Effector memory CD4-positive, alpha-beta T cell (primary cell): ENCODE results near the gene DSG2.

Experiments
- DNase-seq, 3 donors: peaks; one replicate each; pipeline ENCODE4 v3.0.0-alpha.2; 2020
- H3K27ac ChIP-seq: 2 replicates; pipeline ENCODE4 v1.7.0; 2013; ENCODE audit warnings: mild to moderate bottlenecking, low read length, moderate library complexity; ENCODE audit not compliant: insufficient read depth, poor library complexity, severe bottlenecking
- H3K27me3 ChIP-seq: replicated peaks from 2 replicates; pipeline ENCODE4 v1.7.0; 2013; ENCODE audit warnings: mild to moderate bottlenecking, low read length; ENCODE audit not compliant: insufficient read depth, control insufficient read depth, poor library complexity, severe bottlenecking
- H3K36me3 ChIP-seq: 2 replicates; pipeline ENCODE4 v1.7.0; 2013; ENCODE audit warnings: mild to moderate bottlenecking, low read length, moderate library complexity; ENCODE audit not compliant: control insufficient read depth, insufficient read depth
- H3K4me1 ChIP-seq: 2 replicates; pipeline ENCODE4 v1.7.0; 2013; ENCODE audit warnings: low read length, mild to moderate bottlenecking; ENCODE audit not compliant: control insufficient read depth, insufficient read depth, poor library complexity, severe bottlenecking
- H3K4me3 ChIP-seq: 2 replicates; pipeline ENCODE4 v1.7.0; 2013; ENCODE audit warnings: low read length, low read depth, mild to moderate bottlenecking; ENCODE audit not compliant: insufficient read depth, poor library complexity, severe bottlenecking
- H3K9me3 ChIP-seq: 2 replicates; pipeline ENCODE4 v1.7.0; 2013; ENCODE audit warnings: mild to moderate bottlenecking, low read length, moderate library complexity; ENCODE audit not compliant: control insufficient read depth
- total RNA-seq, 3 donors: gene quantifications; one replicate each; lab custom pipeline; 2026; lab: John Stamatoyannopoulos, UW

The DSG2 gene
- total RNA-seq = 0 to 1.2 (median 0) reads per million in 3 donors

DNA sequence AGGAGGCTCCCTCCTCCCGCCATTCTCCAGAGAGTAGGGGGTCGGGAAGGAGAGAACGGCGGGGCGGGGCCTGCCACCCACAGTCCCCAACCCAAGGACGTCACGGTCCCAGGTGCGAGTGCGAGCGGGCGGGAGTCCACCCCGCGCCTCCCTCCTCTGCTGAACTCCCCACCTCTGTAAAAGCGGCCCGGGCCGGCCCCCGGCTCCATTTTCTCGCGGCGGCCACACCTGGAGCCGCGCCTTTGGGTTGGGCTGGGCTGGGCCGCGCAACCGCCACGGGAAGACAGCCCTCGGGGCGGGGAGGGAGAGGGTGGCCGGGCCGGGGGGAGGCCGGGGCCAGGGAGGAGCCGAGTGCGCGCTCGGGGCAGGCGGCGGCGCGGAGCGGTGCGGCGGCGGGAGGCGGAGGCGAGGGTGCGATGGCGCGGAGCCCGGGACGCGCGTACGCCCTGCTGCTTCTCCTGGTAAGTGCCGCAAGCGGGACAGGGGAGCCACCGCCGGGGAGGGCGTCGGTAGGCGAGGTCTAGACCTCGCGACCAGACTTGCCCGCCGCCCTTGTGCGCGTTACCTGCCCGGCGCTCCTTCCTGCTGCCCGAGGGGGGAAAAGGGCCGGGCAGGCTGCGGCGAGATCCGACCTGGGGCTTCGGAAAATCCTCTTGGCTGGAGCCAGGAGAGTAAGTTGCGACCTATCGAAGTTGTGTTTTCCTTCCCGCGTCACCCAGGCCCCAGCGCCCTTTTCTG is at the start of gene DSG2:
TSS of gene DSG2 (plus strand) at position 342 of the 738 bp plus-strand sequence. CDS start at position 417, 75 bp downstream.
- H3K4me3 ChIP-seq = peak within 1 kb of the TSS; percentile 25
- H3K36me3 ChIP-seq = no peaks in the 10 kb centered on the region
- H3K9me3 ChIP-seq = no peaks in the 10 kb centered on the region
- no peaks in the 10 kb centered on the region for H3K4me1 ChIP-seq
- no peak for DNase-seq
- H3K27me3 ChIP-seq = peaks cover 10% of the 10 kb centered on the region
- H3K27ac ChIP-seq = no peak within 1 kb of the TSS

DNA sequence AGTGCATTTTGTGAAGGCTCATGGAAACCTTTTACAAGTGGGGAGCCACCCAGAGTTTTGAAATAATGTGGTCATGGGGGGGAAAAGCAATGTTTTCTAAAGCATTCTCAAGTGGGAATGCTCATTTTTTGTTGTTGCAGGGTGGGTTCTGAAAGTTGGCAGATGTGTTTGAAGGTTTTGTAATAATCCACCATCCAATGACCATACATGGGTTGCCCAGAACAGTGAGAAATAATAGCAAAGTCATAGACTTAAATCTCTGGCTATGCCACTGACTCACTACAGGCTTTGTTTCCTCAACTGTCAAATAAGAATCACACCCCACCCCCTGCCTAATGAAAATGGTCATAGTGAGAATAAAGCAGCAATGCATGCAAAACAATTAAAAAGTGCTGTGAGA is 47.6 kb upstream of the DSG2 start:
- Histone ChIP-seq H3K36me3 (no peaks in the 10 kb centered on the region), H3K27ac (no peak overlapping the region), H3K4me1 (no peaks in the 10 kb centered on the region), H3K4me3 (no peak overlapping the region), H3K9me3 (no peaks in the 10 kb centered on the region), H3K27me3 (no peaks in the 10 kb centered on the region)
- no peak for DNase-seq

DNA sequence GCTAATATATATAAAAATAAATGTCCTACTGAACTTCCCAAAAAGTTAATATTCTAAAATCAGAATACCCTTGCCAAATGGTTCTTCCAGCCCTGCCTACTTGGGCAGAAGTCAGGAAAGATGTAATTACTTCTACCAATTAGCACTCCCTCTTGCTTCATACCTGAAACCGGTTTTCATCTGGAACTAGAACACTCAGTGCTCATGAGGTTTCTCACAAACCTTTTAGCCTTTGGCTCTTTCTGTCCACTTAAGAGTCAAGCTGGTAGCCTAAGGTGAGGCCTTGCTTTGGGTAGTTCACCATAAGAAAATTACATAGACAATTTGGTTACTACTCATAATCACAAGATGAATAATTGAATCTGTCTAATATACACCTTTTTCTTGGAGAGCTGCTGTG is 46.4 kb upstream of the DSG2 start:
- Histone ChIP-seq H3K27me3 (no peaks in the 10 kb centered on the region), H3K36me3 (no peaks in the 10 kb centered on the region), H3K4me1 (no peaks in the 10 kb centered on the region), H3K9me3 (no peaks in the 10 kb centered on the region), H3K27ac (no peak overlapping the region), H3K4me3 (no peak overlapping the region)
- DNase-seq = no peak

DNA sequence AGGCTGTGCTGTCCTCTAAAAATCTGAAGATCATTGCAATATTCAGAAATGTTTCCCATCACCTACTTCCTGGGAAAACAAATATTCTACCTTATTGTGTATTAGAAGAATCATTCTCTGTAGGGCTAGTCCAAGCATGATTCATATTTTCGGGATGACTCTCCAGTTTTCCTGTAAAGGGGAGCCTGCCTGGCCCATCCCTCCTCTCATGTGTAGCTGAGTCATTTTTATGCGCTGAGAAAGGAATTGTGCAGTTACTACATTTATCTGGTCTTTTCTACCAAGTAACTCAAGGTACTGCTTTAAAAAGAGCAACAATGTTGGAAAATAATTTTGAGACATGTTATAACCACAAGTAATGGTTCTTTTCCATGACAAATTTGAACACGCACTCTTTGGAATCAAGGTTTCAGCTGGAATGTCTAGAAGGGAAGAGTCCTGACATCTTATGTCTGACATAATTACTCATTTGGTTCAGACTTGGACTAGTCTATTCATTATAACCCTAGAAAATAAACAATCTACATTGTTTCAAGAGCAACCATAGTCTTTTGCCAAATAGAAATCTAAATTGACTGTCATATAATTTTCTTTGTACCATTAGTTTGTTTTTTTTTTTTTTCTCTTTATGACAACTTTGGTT is 43.8 kb upstream of the DSG2 start:
- H3K27me3 ChIP-seq = no peaks in the 10 kb centered on the region
- H3K4me3 ChIP-seq = no peak overlapping the region
- no peak for DNase-seq
- no peaks in the 10 kb centered on the region for H3K9me3 ChIP-seq
- no peaks in the 10 kb centered on the region for H3K36me3 ChIP-seq
- H3K27ac ChIP-seq = no peak overlapping the region
- no peaks in the 10 kb centered on the region for H3K4me1 ChIP-seq

DNA sequence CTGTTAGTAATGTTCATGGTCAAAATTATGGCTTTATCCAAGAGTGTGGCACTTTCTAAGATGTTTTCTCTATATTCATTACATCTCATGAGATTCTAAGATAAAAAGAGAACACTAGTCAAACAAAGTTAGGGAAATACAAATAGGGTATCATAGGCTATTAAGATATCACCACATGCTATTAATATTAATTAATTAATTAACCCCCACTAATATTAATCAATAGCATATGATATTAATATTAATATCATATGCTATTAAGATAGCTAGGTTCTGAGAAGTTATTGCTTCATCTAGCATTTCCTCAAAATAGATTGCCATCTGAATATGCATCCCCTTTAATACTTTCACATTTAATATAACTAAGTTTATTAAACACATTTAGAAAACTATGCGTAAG is 28.3 kb upstream of the DSG2 start:
- no peaks in the 10 kb centered on the region for H3K9me3 ChIP-seq
- no peak overlapping the region for H3K4me3 ChIP-seq
- no peak for DNase-seq
- no peaks in the 10 kb centered on the region for H3K4me1 ChIP-seq
- no peaks in the 10 kb centered on the region for H3K27me3 ChIP-seq
- H3K27ac ChIP-seq = no peak overlapping the region
- H3K36me3 ChIP-seq = no peaks in the 10 kb centered on the region

DNA sequence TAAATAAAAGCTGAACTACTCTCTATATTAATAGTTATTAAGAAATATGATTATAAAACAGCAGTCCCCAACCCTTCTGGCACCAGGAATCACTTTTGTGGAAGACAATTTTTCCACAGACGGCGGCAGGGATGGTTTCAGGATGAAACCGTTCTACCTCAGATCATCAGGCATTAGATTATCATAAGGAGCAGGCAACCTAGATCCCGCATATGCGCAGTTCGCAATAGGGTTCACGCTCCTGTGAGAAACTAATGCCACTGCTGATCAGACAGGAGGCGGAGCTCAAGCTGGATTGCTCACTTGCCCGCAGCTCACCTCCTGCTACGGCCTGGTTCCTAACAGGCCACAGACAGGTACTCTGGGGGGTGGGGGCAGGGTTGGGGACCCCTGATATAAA is 19.3 kb upstream of the DSG2 start:
- Histone ChIP-seq H3K4me3 (no peak overlapping the region), H3K9me3 (no peaks in the 10 kb centered on the region), H3K27me3 (no peaks in the 10 kb centered on the region), H3K27ac (no peak overlapping the region), H3K4me1 (no peaks in the 10 kb centered on the region), H3K36me3 (no peaks in the 10 kb centered on the region)
- no peak for DNase-seq

DNA sequence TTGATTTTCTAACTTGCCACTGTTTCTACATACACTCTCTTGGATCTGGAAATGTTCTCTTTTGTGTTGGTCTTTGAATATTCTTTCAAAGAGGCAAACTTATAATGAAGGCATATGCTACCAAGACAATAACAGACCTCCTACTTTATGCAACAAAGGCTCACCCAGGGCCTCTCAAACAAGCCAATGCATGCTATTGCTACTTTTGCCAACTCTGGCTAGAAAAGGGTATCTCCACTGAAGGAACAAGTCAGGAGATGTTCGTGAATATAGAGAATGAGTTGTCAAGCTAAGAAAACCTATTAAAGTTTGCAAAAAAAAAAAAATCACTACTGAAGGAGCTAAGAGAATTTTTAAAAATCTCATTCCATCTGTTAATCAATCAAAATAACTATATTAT is 15.9 kb upstream of the DSG2 start:
- Histone ChIP-seq H3K27me3 (no peaks in the 10 kb centered on the region), H3K4me3 (no peak overlapping the region), H3K27ac (no peak overlapping the region), H3K36me3 (no peaks in the 10 kb centered on the region), H3K9me3 (no peaks in the 10 kb centered on the region), H3K4me1 (no peaks in the 10 kb centered on the region)
- no peak for DNase-seq

DNA sequence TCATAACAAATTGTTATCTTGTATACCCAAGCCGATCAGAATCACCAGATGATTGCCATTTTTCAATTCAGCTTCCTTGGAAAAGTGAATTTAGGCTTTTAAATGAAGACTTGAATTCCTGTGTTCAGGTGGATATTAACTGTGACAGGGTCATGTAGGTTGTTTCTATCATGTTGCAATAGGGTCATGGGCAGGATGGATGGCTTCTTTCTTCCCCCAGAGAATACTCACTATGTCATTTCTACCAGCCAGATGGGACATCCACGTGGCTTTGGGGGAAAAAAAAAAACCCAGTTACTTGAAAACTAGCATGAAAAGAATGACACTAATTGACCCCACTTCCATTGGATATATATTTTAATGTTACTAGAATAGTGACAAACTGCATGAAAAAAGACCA is 14.6 kb upstream of the DSG2 start:
- no peaks in the 10 kb centered on the region for H3K4me1 ChIP-seq
- H3K36me3 ChIP-seq = no peaks in the 10 kb centered on the region
- no peak overlapping the region for H3K27ac ChIP-seq
- H3K27me3 ChIP-seq = no peaks in the 10 kb centered on the region
- no peak for DNase-seq
- no peaks in the 10 kb centered on the region for H3K9me3 ChIP-seq
- H3K4me3 ChIP-seq = no peak overlapping the region

DNA sequence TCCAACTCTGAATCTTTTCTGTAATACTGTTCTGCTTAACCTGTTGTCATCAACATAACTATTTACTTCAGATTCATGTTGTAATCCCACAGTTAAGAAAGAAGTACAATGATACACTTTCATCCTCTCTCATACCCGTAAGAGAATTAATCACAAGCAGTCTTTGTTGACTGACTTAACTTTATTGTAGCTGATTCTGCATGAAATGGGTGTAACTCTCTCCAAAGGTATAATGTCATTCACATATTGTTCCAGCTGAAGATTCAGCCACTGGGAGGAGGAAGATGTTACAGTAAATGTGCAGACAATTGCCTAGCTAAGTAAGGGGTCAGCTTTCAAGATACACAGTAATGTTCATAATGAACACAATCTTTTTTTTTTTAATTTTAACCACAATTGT is 13.5 kb upstream of the DSG2 start:
- Histone ChIP-seq H3K4me1 (no peaks in the 10 kb centered on the region), H3K9me3 (no peaks in the 10 kb centered on the region), H3K4me3 (no peak overlapping the region), H3K36me3 (no peaks in the 10 kb centered on the region), H3K27me3 (no peaks in the 10 kb centered on the region), H3K27ac (no peak overlapping the region)
- no peak for DNase-seq

DNA sequence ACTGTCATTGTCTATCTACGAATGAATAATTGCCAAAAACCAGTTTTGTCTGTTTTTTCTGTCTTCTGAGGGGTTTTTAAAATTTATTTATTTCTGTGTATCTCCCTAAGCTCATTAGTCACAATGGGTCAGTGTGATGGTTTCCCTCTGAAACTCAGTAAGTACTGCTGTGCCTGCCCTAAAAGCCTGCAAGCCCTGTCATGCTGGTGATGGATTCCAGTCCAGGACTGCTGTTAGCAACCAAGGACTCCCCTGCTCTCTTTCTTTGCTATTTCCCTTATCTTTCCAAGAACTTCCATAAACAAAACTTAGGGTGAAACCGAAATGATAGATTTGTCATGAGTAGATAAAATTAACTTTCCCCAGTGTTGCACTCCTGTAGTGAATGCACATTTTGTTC is 11.8 kb upstream of the DSG2 start:
- Histone ChIP-seq H3K36me3 (no peaks in the 10 kb centered on the region), H3K4me1 (no peaks in the 10 kb centered on the region), H3K4me3 (no peak overlapping the region)

More for the DNA sequence above, 11.8 kb upstream of the DSG2 start:
- Histone ChIP-seq H3K27me3 (no peaks in the 10 kb centered on the region), H3K9me3 (no peaks in the 10 kb centered on the region), H3K27ac (no peak overlapping the region)
- no peak for DNase-seq
